Astrocyte of the spinal cord (primary cell): Measurements from ENCODE around the gene IFRD2.
A peak's percentile ranks its signal among the peaks of the same experiment; 100 is the strongest.

Source experiments
- DNase-seq: peaks from one replicate; pipeline ENCODE4 v3.0.0; 2011; ENCODE audit warnings: low read depth, low spot score
- H3K4me3 ChIP-seq: 2 replicates; pipeline ENCODE4 v1.5.1; 2011; ENCODE audit warnings: low read depth, mild to moderate bottlenecking, low read length, moderate library complexity
- CTCF ChIP-seq: IDR thresholded peaks from 2 replicates; pipeline ENCODE4 v1.5.1; 2012; ENCODE audit warnings: low read depth, mild to moderate bottlenecking, low read length, inconsistent platforms
- in situ Hi-C: cut with HindIII; loops from 2 replicates; pipeline ENCODE4 v1.10.0; 2017; ENCODE audit warnings: low sequenced_read_pairs

The IFRD2 gene

GRCh38 chr3:50292159-50293078 lies at the start of gene IFRD2:
Gene IFRD2 (minus strand): TSS chr3:50292429. CDS start chr3:50292274, 155 bp downstream.
- no peak for TF ChIP-seq CTCF
- DNase-seq: peak; percentile 98
- peak within 1 kb of the TSS; percentile 92 for H3K4me3 ChIP-seq
- in situ Hi-C loops: no loop called here

GRCh38 chr3:50341537-50341936 lies 49.3 kb upstream of the IFRD2 start:
- H3K4me3 ChIP-seq: peak overlapping the region; percentile 31
- in situ Hi-C loops: no loop called here
- no peak for TF ChIP-seq CTCF
- no peak for DNase-seq

GRCh38 chr3:50340448-50341329 lies 48.5 kb upstream of the IFRD2 start, which contains the start of gene RASSF1:
Gene RASSF1 (minus strand): TSS chr3:50340836. CDS start chr3:50340805, 31 bp downstream.
- DNase-seq: no peak
- in situ Hi-C loops: no loop called here
- peak within 1 kb of the TSS; percentile 31 for H3K4me3 ChIP-seq
- no peak for TF ChIP-seq CTCF

- peak overlapping the region; percentile 31 for H3K4me3 ChIP-seq
- no peak for DNase-seq
- in situ Hi-C loops: no loop called here
- TF ChIP-seq CTCF: no peak
Observed at GRCh38 chr3:50340147-50340447, 47.9 kb upstream of the IFRD2 start.

- peak overlapping the region; percentile 31 for H3K4me3 ChIP-seq
- in situ Hi-C loops: no loop called here
- no peak for TF ChIP-seq CTCF
- DNase-seq: peak; percentile 22
Observed at GRCh38 chr3:50339485-50340146, 47.4 kb upstream of the IFRD2 start.

GRCh38 chr3:50338965-50339364 lies 46.7 kb upstream of the IFRD2 start:
- TF ChIP-seq CTCF: no peak
- DNase-seq: no peak
- in situ Hi-C loops: no loop called here
- H3K4me3 ChIP-seq: no peak overlapping the region
